ENCODE data around the gene SMAD2.

DNA sequence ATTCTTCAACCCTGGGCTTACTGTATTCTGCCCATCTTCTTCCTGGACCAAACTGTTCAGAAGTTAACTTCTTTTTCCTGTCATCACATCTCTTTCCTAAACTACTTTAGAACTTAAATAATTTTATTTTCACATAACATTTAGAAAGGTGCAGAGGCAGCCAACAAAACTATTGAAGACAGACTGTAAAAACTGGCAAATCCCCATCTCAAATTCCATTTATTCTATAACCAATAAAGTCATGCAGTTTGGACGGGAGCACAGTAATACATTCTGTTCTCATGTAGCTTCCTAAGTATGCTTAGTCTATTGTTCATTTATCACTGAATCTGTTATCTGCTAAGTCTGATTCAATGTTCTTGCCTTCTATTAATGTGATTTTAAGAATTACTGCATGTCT, 99.1 kb downstream of the SMAD2 start:
- TF ChIP-seq, protein P1, sequence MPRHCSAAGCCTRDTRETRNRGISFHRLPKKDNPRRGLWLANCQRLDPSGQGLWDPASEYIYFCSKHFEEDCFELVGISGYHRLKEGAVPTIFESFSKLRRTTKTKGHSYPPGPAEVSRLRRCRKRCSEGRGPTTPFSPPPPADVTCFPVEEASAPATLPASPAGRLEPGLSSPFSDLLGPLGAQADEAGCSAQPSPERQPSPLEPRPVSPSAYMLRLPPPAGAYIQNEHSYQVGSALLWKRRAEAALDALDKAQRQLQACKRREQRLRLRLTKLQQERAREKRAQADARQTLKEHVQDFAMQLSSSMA (CRISPR knock-in tag; IDR thresholded peaks at IDR 0.05), result no peak
- TF ChIP-seq POLR2A (conservative IDR thresholded peaks at IDR 0.05) (no peak), EZH2 (IDR thresholded peaks at IDR 0.05; ENCODE audit: borderline replicate concordance, low read depth, low read length) (no peak), NONO (IDR thresholded peaks at IDR 0.05; ENCODE audit: low read depth in 2 of 2, low read length in 1 of 2) (no peak)
- TF ChIP-seq, protein P2, sequence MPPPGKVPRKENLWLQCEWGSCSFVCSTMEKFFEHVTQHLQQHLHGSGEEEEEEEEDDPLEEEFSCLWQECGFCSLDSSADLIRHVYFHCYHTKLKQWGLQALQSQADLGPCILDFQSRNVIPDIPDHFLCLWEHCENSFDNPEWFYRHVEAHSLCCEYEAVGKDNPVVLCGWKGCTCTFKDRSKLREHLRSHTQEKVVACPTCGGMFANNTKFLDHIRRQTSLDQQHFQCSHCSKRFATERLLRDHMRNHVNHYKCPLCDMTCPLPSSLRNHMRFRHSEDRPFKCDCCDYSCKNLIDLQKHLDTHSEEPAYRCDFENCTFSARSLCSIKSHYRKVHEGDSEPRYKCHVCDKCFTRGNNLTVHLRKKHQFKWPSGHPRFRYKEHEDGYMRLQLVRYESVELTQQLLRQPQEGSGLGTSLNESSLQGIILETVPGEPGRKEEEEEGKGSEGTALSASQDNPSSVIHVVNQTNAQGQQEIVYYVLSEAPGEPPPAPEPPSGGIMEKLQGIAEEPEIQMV (tag; conservative IDR thresholded peaks at IDR 0.05; ENCODE audit: low read depth), result no peak
- TF ChIP-seq, protein P3, sequence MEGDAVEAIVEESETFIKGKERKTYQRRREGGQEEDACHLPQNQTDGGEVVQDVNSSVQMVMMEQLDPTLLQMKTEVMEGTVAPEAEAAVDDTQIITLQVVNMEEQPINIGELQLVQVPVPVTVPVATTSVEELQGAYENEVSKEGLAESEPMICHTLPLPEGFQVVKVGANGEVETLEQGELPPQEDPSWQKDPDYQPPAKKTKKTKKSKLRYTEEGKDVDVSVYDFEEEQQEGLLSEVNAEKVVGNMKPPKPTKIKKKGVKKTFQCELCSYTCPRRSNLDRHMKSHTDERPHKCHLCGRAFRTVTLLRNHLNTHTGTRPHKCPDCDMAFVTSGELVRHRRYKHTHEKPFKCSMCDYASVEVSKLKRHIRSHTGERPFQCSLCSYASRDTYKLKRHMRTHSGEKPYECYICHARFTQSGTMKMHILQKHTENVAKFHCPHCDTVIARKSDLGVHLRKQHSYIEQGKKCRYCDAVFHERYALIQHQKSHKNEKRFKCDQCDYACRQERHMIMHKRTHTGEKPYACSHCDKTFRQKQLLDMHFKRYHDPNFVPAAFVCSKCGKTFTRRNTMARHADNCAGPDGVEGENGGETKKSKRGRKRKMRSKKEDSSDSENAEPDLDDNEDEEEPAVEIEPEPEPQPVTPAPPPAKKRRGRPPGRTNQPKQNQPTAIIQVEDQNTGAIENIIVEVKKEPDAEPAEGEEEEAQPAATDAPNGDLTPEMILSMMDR (IDR thresholded peaks at IDR 0.05 in 2 of 3, conservative IDR thresholded peaks at IDR 0.05 in 1 of 3; ENCODE audit: insufficient read depth in 2 of 3, low read depth in 1 of 3, low read length in 3 of 3), result no peak
- TF ChIP-seq, protein P4, sequence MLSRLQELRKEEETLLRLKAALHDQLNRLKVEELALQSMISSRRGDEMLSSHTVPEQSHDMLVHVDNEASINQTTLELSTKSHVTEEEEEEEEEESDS (CRISPR knock-in tag; IDR thresholded peaks at IDR 0.05), result no peak
- TF ChIP-seq, protein P5, sequence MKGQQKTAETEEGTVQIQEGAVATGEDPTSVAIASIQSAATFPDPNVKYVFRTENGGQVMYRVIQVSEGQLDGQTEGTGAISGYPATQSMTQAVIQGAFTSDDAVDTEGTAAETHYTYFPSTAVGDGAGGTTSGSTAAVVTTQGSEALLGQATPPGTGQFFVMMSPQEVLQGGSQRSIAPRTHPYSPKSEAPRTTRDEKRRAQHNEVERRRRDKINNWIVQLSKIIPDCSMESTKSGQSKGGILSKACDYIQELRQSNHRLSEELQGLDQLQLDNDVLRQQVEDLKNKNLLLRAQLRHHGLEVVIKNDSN (CRISPR knock-in tag; IDR thresholded peaks at IDR 0.05), result no peak
- TF ChIP-seq, protein P6, sequence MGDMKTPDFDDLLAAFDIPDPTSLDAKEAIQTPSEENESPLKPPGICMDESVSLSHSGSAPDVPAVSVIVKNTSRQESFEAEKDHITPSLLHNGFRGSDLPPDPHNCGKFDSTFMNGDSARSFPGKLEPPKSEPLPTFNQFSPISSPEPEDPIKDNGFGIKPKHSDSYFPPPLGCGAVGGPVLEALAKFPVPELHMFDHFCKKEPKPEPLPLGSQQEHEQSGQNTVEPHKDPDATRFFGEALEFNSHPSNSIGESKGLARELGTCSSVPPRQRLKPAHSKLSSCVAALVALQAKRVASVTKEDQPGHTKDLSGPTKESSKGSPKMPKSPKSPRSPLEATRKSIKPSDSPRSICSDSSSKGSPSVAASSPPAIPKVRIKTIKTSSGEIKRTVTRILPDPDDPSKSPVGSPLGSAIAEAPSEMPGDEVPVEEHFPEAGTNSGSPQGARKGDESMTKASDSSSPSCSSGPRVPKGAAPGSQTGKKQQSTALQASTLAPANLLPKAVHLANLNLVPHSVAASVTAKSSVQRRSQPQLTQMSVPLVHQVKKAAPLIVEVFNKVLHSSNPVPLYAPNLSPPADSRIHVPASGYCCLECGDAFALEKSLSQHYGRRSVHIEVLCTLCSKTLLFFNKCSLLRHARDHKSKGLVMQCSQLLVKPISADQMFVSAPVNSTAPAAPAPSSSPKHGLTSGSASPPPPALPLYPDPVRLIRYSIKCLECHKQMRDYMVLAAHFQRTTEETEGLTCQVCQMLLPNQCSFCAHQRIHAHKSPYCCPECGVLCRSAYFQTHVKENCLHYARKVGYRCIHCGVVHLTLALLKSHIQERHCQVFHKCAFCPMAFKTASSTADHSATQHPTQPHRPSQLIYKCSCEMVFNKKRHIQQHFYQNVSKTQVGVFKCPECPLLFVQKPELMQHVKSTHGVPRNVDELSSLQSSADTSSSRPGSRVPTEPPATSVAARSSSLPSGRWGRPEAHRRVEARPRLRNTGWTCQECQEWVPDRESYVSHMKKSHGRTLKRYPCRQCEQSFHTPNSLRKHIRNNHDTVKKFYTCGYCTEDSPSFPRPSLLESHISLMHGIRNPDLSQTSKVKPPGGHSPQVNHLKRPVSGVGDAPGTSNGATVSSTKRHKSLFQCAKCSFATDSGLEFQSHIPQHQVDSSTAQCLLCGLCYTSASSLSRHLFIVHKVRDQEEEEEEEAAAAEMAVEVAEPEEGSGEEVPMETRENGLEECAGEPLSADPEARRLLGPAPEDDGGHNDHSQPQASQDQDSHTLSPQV (IDR thresholded peaks at IDR 0.05), result no peak
